Keratinocyte (primary cell): ENCODE data around the gene HDAC3. TPM values are rescaled to one million over a fixed set of nuclear protein-coding genes. Genes with fewer than 3 reads are reported as not detected.

Experiments
- DNase-seq: peaks from one replicate; pipeline ENCODE4 v3.0.0-alpha.2; 2011; ENCODE audit warnings: low read depth, missing footprints, low spot score
- FAIRE-seq: peaks from 2 replicates; lab custom pipeline; 2011; peaks lifted over from hg19 to GRCh38; lab: Jason Lieb, UNC
- H2AFZ ChIP-seq: 2 replicates; pipeline ENCODE4 v1.6.0; 2012; ENCODE audit warnings: low read length, control low read depth, inconsistent platforms; ENCODE audit not compliant: control insufficient read depth
- H3K27ac ChIP-seq: 2 replicates; pipeline ENCODE4 v1.5.1; 2011; ENCODE audit warnings: low read length; ENCODE audit not compliant: control insufficient read depth, insufficient read depth
- H3K27me3 ChIP-seq: 3 replicates; pipeline ENCODE4 v1.6.0; 2011; ENCODE audit warnings: low read length; ENCODE audit not compliant: control insufficient read depth, insufficient read depth; ENCODE audit errors: extremely low read depth
- H3K36me3 ChIP-seq, 2 experiments: 2 replicates in 1 of 2; 3 replicates in 1 of 2; pipeline ENCODE4 v1.5.1; 2011; ENCODE audit warnings: low read length in 2 of 2, mild to moderate bottlenecking in 1 of 2; ENCODE audit not compliant: control insufficient read depth in 2 of 2, insufficient read depth in 2 of 2; ENCODE audit errors: extremely low read depth in 1 of 2
- H3K4me1 ChIP-seq: 3 replicates; pipeline ENCODE4 v1.5.1; 2011; ENCODE audit warnings: low read length; ENCODE audit not compliant: control insufficient read depth, insufficient read depth; ENCODE audit errors: extremely low read depth
- H3K4me2 ChIP-seq: 3 replicates; pipeline ENCODE4 v1.6.0; 2011; ENCODE audit warnings: low read depth, low read length; ENCODE audit not compliant: control insufficient read depth, insufficient read depth; ENCODE audit errors: extremely low read depth
- H3K4me3 ChIP-seq, 3 experiments: fragments of 200-600 bp in 1 of 3; sonication (generic) in 1 of 3; 2 replicates in 2 of 3; 3 replicates in 1 of 3; pipeline ENCODE4 v1.5.1; 2011 to 2016; ENCODE audit warnings: low read length in 3 of 3, mild to moderate bottlenecking in 3 of 3, control low read depth in 2 of 3, inconsistent platforms in 1 of 3, low read depth in 1 of 3, mixed read lengths in 1 of 3, mixed run types in 1 of 3, moderate library complexity in 1 of 3; ENCODE audit not compliant: control insufficient read depth in 2 of 3, insufficient read depth in 2 of 3; ENCODE audit errors: extremely low read depth in 1 of 3
- H3K79me2 ChIP-seq: 2 replicates; pipeline ENCODE4 v1.6.0; 2012; ENCODE audit warnings: low read length; ENCODE audit not compliant: control insufficient read depth, insufficient read depth
- H3K9ac ChIP-seq: 3 replicates; pipeline ENCODE4 v1.6.0; 2011; ENCODE audit warnings: low read length; ENCODE audit not compliant: control insufficient read depth, insufficient read depth; ENCODE audit errors: extremely low read depth
- H3K9me1 ChIP-seq: 3 replicates; pipeline ENCODE4 v1.6.0; 2011; ENCODE audit warnings: low read length; ENCODE audit not compliant: control insufficient read depth, insufficient read depth; ENCODE audit errors: extremely low read depth
- H3K9me3 ChIP-seq: 2 replicates; pipeline ENCODE4 v1.5.1; 2012; ENCODE audit warnings: low read depth, low read length; ENCODE audit not compliant: control insufficient read depth
- H4K20me1 ChIP-seq: 3 replicates; pipeline ENCODE4 v1.6.0; 2011; ENCODE audit warnings: low read length; ENCODE audit not compliant: control insufficient read depth, insufficient read depth; ENCODE audit errors: extremely low read depth
- CTCF ChIP-seq, 3 experiments: IDR thresholded peaks in 1 of 3; conservative IDR thresholded peaks in 1 of 3; optimal IDR thresholded peaks in 1 of 3; 2 replicates in 2 of 3; 3 replicates in 1 of 3; pipeline versions ENCODE3 to v1.5.1; 2011; ENCODE audit warnings: low read length in 3 of 3, mild to moderate bottlenecking in 3 of 3, moderate library complexity in 2 of 3, control low read depth in 1 of 3, inconsistent platforms in 1 of 3; ENCODE audit not compliant: insufficient read depth in 2 of 3; ENCODE audit errors: extremely low read depth in 1 of 3
- EZH2 ChIP-seq: IDR thresholded peaks from one replicate; pipeline ENCODE4 v1.6.1; 2012; ENCODE audit warnings: inconsistent platforms, mild to moderate bottlenecking, low read length, moderate library complexity
- dilution Hi-C: fragments of 300-500 bp; cut with MboI; formaldehyde crosslinking; loops from one replicate; pipeline ENCODE4 v1.7.0; 2020; ENCODE audit warnings: low sequenced_read_pairs; ENCODE audit not compliant: extremely low pct_ligation_motif_present
- polyA plus RNA-seq, 5 experiments: library from polyadenylated mRNA; depleted of rRNA in 3 of 5; stranded (reverse) in 3 of 5; stranded (forward) in 1 of 5; unstranded in 1 of 5; fragments of >200 nt; gene quantifications; 1 replicate in 1 of 5; 2 replicates in 3 of 5; 3 replicates in 1 of 5; pipeline versions ENCODE4 v1.2.1 to v1.2.3, GENCODE V29; 2011 to 2012; ENCODE audit warnings: missing spikeins in 2 of 5, low read depth in 1 of 5, low replicate concordance in 1 of 5

The HDAC3 gene
- polyA plus RNA-seq, 1 donor (not counting 4 experiments of a cell fraction or from before 2014, with no cell fraction given): 97.4 TPM

DNA sequence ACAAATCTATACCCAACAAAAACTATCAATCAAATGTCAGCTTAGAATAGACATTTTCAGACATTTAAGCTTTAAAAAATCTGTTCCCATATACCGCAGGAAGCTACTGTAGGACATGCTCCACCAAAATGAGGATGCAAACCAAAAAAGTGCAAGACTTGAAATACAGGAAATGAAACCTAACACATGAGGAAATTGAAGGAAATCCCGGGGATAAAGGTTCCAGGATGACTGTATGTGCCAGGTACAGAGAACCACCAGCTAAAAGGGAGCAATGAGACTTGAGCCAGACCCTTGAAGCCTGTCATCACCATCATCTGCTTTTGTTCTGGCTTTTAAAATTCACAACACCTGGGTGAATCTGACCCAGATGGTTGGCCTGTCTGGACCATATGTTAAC lies 39.3 kb downstream of the HDAC3 start:
- Histone ChIP-seq H3K27ac (peak overlapping the region; percentile 50), H4K20me1 (no peaks in the 10 kb centered on the region), H3K27me3 (no peaks in the 10 kb centered on the region), H3K4me1 (peaks cover 5% of the 10 kb centered on the region), H3K9me1 (no peaks in the 10 kb centered on the region), H3K9me3 (no peaks in the 10 kb centered on the region), H3K4me3 (no peak overlapping the region), H3K36me3 (peaks cover 2 to 4% of the 10 kb centered on the region in 2 experiments), H3K9ac (no peak overlapping the region), H3K79me2 (peaks cover 86% of the 10 kb centered on the region), H2AFZ (no peak overlapping the region), H3K4me2 (no peak overlapping the region)
- TF ChIP-seq CTCF (optimal IDR thresholded peaks at IDR 0.05 in 1 of 3, IDR thresholded peaks at IDR 0.05 in 1 of 3, conservative IDR thresholded peaks at IDR 0.05 in 1 of 3; ENCODE audit: extremely low read depth in 1 of 3, insufficient read depth in 2 of 3, low read length in 3 of 3): no peak
- TF ChIP-seq EZH2: no peak
- DNase-seq: no peak
- no peak for FAIRE-seq
- dilution Hi-C loops: no loop called here

GRCh38 chr5:141596867-141597266 lies 39.8 kb downstream of the HDAC3 start:
- Histone ChIP-seq H3K4me3 (no peak overlapping the region), H4K20me1 (no peaks in the 10 kb centered on the region), H3K36me3 (peaks cover 2 to 4% of the 10 kb centered on the region in 2 experiments), H3K27ac (no peak overlapping the region), H3K4me1 (peaks cover 7% of the 10 kb centered on the region), H3K9ac (no peak overlapping the region), H3K27me3 (no peaks in the 10 kb centered on the region), H3K4me2 (no peak overlapping the region), H3K9me1 (no peaks in the 10 kb centered on the region), H2AFZ (no peak overlapping the region), H3K79me2 (peaks cover 85% of the 10 kb centered on the region), H3K9me3 (no peaks in the 10 kb centered on the region)
- FAIRE-seq (no peak), DNase-seq (no peak)
- TF ChIP-seq CTCF (optimal IDR thresholded peaks at IDR 0.05 in 1 of 3, IDR thresholded peaks at IDR 0.05 in 1 of 3, conservative IDR thresholded peaks at IDR 0.05 in 1 of 3; ENCODE audit: extremely low read depth in 1 of 3, insufficient read depth in 2 of 3, low read length in 3 of 3) (no peak), EZH2 (no peak)
- dilution Hi-C loops: no loop called here
